ENCODE results near the gene STK11. TPM values are rescaled to one million over a fixed set of nuclear protein-coding genes. Genes with fewer than 3 reads are reported as not detected.

Gene STK11
- total and polyA plus RNA-seq, 2 experiments from 2014 or later: 122 to 180 TPM

- DNase-seq (ENCODE audit: low read depth in 1 of 2, low spot score in 1 of 2): no peak
- no peak overlapping the region for H3K27ac ChIP-seq
- TF ChIP-seq, protein P1, sequence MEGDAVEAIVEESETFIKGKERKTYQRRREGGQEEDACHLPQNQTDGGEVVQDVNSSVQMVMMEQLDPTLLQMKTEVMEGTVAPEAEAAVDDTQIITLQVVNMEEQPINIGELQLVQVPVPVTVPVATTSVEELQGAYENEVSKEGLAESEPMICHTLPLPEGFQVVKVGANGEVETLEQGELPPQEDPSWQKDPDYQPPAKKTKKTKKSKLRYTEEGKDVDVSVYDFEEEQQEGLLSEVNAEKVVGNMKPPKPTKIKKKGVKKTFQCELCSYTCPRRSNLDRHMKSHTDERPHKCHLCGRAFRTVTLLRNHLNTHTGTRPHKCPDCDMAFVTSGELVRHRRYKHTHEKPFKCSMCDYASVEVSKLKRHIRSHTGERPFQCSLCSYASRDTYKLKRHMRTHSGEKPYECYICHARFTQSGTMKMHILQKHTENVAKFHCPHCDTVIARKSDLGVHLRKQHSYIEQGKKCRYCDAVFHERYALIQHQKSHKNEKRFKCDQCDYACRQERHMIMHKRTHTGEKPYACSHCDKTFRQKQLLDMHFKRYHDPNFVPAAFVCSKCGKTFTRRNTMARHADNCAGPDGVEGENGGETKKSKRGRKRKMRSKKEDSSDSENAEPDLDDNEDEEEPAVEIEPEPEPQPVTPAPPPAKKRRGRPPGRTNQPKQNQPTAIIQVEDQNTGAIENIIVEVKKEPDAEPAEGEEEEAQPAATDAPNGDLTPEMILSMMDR (IDR thresholded peaks at IDR 0.05; ENCODE audit: low read depth, low read length): no peak
- no peaks in the 10 kb centered on the region for H3K9me3 ChIP-seq (ENCODE audit: low read depth)
- no peaks in the 10 kb centered on the region for H3K36me3 ChIP-seq
- H3K4me1 ChIP-seq (ENCODE audit: low read depth): peaks cover 3% of the 10 kb centered on the region
- H3K4me3 ChIP-seq: no peak overlapping the region
- no peaks in the 10 kb centered on the region for H3K27me3 ChIP-seq
Observed at GRCh38 chr19:1163934-1164683, 41.5 kb upstream of the STK11 start.

DNA sequence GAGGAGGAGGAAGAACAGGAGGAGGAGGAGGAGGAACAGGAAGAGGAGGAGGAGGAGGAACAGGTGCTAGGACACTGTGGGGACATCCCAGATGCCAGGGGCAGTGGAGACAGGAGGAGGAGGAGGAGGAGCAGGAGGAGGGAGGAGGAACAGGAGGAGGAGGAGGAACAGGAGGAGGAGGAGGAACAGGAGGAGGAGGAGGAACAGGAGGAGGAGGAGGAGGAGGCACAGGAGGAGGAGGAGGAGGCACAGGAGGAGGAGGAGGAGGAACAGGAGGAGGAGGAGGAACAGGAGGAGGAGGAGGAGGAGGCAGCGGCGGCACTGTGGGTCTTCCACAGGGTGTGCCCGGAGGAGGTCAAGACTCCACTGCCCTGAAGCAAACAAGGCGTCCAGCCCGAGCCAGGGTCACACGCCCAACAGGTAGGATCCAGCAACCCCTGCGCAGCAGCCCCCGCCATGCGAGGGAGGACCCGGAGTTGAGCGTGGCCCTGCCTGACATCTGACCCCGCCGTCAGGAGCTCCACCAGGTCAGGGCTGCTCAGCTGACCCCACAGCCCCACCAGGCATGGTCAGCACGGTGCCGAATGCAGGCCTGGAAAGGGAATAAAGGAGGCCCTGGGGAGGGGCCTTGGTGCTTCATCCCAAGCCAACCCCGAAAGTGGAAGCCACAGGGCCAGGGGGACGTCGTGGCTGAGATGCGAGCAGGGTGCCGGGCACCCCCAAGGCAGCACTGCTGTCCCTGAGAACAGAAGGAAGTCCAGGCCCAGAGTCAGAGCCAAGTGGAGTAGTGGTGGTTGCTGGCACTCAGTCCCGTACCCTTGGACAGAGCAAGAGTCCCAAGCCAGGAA is 40.7 kb upstream of the STK11 start:
- Histone ChIP-seq H3K36me3 (no peaks in the 10 kb centered on the region), H3K4me3 (no peak overlapping the region), H3K27me3 (no peaks in the 10 kb centered on the region), H3K4me1 (ENCODE audit: low read depth) (peaks cover 5% of the 10 kb centered on the region), H3K27ac (no peak overlapping the region), H3K9me3 (ENCODE audit: low read depth) (no peaks in the 10 kb centered on the region)
- TF ChIP-seq, protein P1 (IDR thresholded peaks at IDR 0.05; ENCODE audit: low read depth, low read length): no peak
- DNase-seq (ENCODE audit: low read depth in 1 of 2, low spot score in 1 of 2): no peak

GRCh38 chr19:1166872-1167573 is 38.6 kb upstream of the STK11 start:
- Histone ChIP-seq H3K9me3 (ENCODE audit: low read depth) (no peaks in the 10 kb centered on the region), H3K4me1 (ENCODE audit: low read depth) (peaks cover 13% of the 10 kb centered on the region), H3K27ac (no peak overlapping the region), H3K4me3 (no peak overlapping the region), H3K27me3 (no peaks in the 10 kb centered on the region), H3K36me3 (no peaks in the 10 kb centered on the region)
- TF ChIP-seq, protein P1 (IDR thresholded peaks at IDR 0.05; ENCODE audit: low read depth, low read length): no peak
- no peak for DNase-seq (ENCODE audit: low read depth in 1 of 2, low spot score in 1 of 2)

DNA sequence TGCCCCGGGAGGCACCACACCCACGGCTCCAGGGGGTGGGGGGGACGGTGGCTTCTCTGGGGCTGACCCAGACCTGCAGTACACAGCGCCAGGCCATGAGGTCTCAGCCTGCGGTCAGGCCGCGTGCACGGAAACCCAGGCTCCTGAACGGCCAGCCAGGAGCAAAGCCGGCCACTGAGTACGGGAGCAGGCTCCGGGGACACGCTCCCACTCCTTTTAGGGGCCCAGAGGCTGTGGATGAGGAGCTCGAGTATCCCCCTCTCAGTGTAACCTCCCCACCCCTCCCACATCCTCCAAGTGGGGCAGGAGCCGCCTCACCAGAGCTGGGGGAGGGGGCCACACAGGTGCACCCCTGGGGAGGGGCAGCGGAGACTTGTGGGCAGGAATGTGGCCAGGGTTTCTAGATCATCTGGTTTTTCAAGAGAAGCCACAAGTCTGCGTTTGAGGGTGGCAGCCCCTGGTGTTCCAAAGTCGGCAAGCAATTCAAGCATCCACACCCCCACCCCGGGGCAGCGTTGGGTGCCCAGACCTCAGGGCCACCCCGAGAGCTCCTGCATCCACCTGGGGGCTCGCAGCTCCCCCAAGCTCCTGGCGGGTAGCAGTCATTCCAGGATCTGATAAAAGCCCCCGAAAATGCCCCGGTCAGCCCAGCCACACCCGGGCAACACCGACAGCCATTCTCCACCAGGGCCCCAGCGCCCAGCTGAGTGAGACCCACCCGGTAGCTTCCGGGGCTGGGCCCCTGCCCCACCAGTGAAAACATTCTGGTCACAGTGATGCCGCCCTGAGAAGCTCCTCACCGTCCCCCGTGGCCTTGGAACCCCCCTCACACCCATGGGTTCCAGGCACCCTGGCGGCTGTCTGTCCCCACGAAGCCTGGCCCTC is 37.6 kb upstream of the STK11 start:
- Histone ChIP-seq H3K4me3 (no peak overlapping the region), H3K36me3 (no peaks in the 10 kb centered on the region), H3K27ac (no peak overlapping the region), H3K4me1 (ENCODE audit: low read depth) (peaks cover 20% of the 10 kb centered on the region), H3K9me3 (ENCODE audit: low read depth) (no peaks in the 10 kb centered on the region), H3K27me3 (no peaks in the 10 kb centered on the region)
- no peak for DNase-seq (ENCODE audit: low read depth in 1 of 2, low spot score in 1 of 2)
- TF ChIP-seq, protein P1 (IDR thresholded peaks at IDR 0.05; ENCODE audit: low read depth, low read length): no peak
